ENCODE results near the gene LRRC36.
A peak's percentile ranks its signal among the peaks of the same experiment; 100 is the strongest.

Gene LRRC36

GRCh38 chr16:67392301-67393059 is 65.9 kb downstream of the LRRC36 start:
- peak; percentile 47 for DNase-seq

GRCh38 chr16:67393111-67393787 is 66.6 kb downstream of the LRRC36 start, which contains the start of gene TPPP3:
Gene TPPP3 (minus strand): TSS chr16:67393498. CDS start chr16:67391111, 2,387 bp downstream.
- peak; percentile 69 for DNase-seq

- no peak for DNase-seq
These were observed 67.2 kb downstream of the LRRC36 start for GRCh38 chr16:67393788-67394154.

GRCh38 chr16:67394155-67395104 is 67.8 kb downstream of the LRRC36 start:
- DNase-seq = no peak

GRCh38 chr16:67395105-67395457 is 68.5 kb downstream of the LRRC36 start:
- DNase-seq = no peak

- DNase-seq = no peak
These were observed 69.0 kb downstream of the LRRC36 start for GRCh38 chr16:67395458-67396158.

GRCh38 chr16:67396159-67397035 is 69.8 kb downstream of the LRRC36 start:
- DNase-seq = no peak

- DNase-seq = no peak
These were observed 70.6 kb downstream of the LRRC36 start for GRCh38 chr16:67397036-67397801.

- no peak for DNase-seq
These were observed 71.4 kb downstream of the LRRC36 start for GRCh38 chr16:67397812-67398545.

- DNase-seq = no peak
These were observed 72.1 kb downstream of the LRRC36 start for GRCh38 chr16:67398546-67399217.

- DNase-seq = peak; percentile 78
These were observed 72.7 kb downstream of the LRRC36 start for GRCh38 chr16:67399218-67399733.

- no peak for DNase-seq
These were observed 73.4 kb downstream of the LRRC36 start for GRCh38 chr16:67399749-67400704.

- no peak for DNase-seq
These were observed 74.3 kb downstream of the LRRC36 start for GRCh38 chr16:67400901-67401300.

- no peak for DNase-seq
These were observed 77.5 kb downstream of the LRRC36 start for GRCh38 chr16:67403976-67404555.

- DNase-seq = no peak
These were observed 78.2 kb downstream of the LRRC36 start for GRCh38 chr16:67404740-67405226.

GRCh38 chr16:67405336-67405735 is 78.7 kb downstream of the LRRC36 start:
- no peak for DNase-seq

Measured in activated effector memory CD4-positive, alpha-beta T cell treated with anti-CD3 and anti-CD28 coated beads, Interleukin-2, amount 50 U/mL, for 16 hours (primary cell).